ENCODE measurements around the gene KIF19. TPM values are rescaled to one million over a fixed set of nuclear protein-coding genes. Genes with fewer than 3 reads are reported as not detected.

Gene KIF19
- total RNA-seq, 1 donor from 2014 or later, result not detected

- Histone ChIP-seq H3K27me3 (ENCODE audit: control insufficient read depth, insufficient read depth, low read length) (no peaks in the 10 kb centered on the region), H3K4me3 (ENCODE audit: low read depth, low read length) (no peak overlapping the region), H3K36me3 (ENCODE audit: control insufficient read depth, insufficient read depth, low read length) (no peaks in the 10 kb centered on the region)
- FAIRE-seq, result no peak
- TF ChIP-seq, protein P1, sequence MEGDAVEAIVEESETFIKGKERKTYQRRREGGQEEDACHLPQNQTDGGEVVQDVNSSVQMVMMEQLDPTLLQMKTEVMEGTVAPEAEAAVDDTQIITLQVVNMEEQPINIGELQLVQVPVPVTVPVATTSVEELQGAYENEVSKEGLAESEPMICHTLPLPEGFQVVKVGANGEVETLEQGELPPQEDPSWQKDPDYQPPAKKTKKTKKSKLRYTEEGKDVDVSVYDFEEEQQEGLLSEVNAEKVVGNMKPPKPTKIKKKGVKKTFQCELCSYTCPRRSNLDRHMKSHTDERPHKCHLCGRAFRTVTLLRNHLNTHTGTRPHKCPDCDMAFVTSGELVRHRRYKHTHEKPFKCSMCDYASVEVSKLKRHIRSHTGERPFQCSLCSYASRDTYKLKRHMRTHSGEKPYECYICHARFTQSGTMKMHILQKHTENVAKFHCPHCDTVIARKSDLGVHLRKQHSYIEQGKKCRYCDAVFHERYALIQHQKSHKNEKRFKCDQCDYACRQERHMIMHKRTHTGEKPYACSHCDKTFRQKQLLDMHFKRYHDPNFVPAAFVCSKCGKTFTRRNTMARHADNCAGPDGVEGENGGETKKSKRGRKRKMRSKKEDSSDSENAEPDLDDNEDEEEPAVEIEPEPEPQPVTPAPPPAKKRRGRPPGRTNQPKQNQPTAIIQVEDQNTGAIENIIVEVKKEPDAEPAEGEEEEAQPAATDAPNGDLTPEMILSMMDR (IDR thresholded peaks at IDR 0.05; ENCODE audit: insufficient read depth, low read length, severe bottlenecking), result no peak
- no peak for DNase-seq (ENCODE audit: low read depth)
Observed at GRCh38 chr17:74335529-74336062, 9.6 kb downstream of the KIF19 start.

GRCh38 chr17:74336307-74336706, 10.3 kb downstream of the KIF19 start:
- no peaks in the 10 kb centered on the region for H3K27me3 ChIP-seq (ENCODE audit: control insufficient read depth, insufficient read depth, low read length)

GRCh38 chr17:74337834-74338500, 11.9 kb downstream of the KIF19 start:
- no peak for FAIRE-seq
- Histone ChIP-seq H3K4me3 (ENCODE audit: low read depth, low read length) (no peak overlapping the region), H3K36me3 (ENCODE audit: control insufficient read depth, insufficient read depth, low read length) (no peaks in the 10 kb centered on the region), H3K27me3 (ENCODE audit: control insufficient read depth, insufficient read depth, low read length) (no peaks in the 10 kb centered on the region)
- TF ChIP-seq, protein P1 (IDR thresholded peaks at IDR 0.05; ENCODE audit: insufficient read depth, low read length, severe bottlenecking), result no peak
- DNase-seq (ENCODE audit: low read depth), result no peak

More at GRCh38 chr17:74336307-74336706, 10.3 kb downstream of the KIF19 start:
- FAIRE-seq (peak; percentile 58), DNase-seq (ENCODE audit: low read depth) (no peak)
- H3K4me3 ChIP-seq (ENCODE audit: low read depth, low read length), result no peak overlapping the region
- TF ChIP-seq, protein P1 (IDR thresholded peaks at IDR 0.05; ENCODE audit: insufficient read depth, low read length, severe bottlenecking), result no peak
- H3K36me3 ChIP-seq (ENCODE audit: control insufficient read depth, insufficient read depth, low read length), result no peaks in the 10 kb centered on the region

- H3K4me3 ChIP-seq (ENCODE audit: low read depth, low read length), result no peak overlapping the region
- FAIRE-seq (no peak), DNase-seq (ENCODE audit: low read depth) (no peak)
- TF ChIP-seq, protein P1 (IDR thresholded peaks at IDR 0.05; ENCODE audit: insufficient read depth, low read length, severe bottlenecking), result no peak
- H3K27me3 ChIP-seq (ENCODE audit: control insufficient read depth, insufficient read depth, low read length), result no peaks in the 10 kb centered on the region
- no peaks in the 10 kb centered on the region for H3K36me3 ChIP-seq (ENCODE audit: control insufficient read depth, insufficient read depth, low read length)
Observed at GRCh38 chr17:74339537-74340195, 13.6 kb downstream of the KIF19 start.

DNA sequence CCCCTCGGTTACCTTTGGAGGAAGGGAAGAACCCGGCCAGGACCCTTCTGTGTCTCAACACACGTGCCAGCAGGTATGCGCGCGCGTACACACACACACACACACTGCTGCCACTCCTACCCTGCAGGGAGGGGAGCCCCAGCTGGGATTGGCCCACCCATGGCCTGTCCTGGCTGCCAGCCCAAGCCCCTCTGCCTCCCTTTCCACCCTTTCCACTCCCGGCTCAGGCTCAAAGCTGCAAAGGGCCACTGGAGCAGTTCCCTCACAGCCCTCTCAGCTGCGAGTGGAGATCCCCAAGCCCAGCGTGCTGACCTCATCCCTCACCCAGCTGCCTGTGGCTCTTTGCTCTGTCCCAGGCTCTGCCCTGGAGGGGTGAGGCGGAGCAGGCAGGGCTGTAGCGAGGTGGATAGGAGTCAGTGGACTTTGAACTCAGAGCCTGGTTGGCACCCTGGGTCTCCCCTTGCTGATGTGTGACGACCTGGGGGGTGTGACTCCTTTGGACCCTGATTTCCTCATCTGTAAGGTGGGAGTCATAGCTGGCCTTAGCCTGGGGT, 14.5 kb downstream of the KIF19 start:
- H3K27me3 ChIP-seq (ENCODE audit: control insufficient read depth, insufficient read depth, low read length), result peaks cover 2% of the 10 kb centered on the region

More for the DNA sequence above, 14.5 kb downstream of the KIF19 start:
- H3K36me3 ChIP-seq (ENCODE audit: control insufficient read depth, insufficient read depth, low read length), result no peaks in the 10 kb centered on the region
- TF ChIP-seq, protein P1 (IDR thresholded peaks at IDR 0.05; ENCODE audit: insufficient read depth, low read length, severe bottlenecking), result no peak
- no peak overlapping the region for H3K4me3 ChIP-seq (ENCODE audit: low read depth, low read length)
- no peak for DNase-seq (ENCODE audit: low read depth)
- FAIRE-seq, result no peak
